ENCODE results near the gene ENG.

The ENG gene

DNA sequence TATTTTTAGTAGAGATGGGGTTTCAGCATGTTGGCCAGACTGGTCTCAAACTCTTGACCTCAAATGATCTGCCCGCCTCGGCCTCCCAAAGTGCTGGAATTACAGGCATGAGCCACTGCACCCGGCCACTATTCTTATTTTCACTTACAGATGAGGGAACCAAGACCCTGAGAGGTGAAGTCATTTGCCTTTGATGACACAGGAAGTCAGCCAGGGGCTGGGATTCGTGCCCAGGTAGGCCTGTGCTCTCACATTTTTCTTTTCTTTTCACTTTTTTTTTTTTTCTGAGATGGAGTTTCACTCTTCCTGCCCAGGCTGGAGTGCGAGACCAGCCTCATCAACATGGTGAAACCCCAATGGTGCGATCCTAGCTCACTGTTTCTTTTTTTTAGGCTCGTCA lies 22.2 kb downstream of the ENG start:
- TF ChIP-seq, protein P1, sequence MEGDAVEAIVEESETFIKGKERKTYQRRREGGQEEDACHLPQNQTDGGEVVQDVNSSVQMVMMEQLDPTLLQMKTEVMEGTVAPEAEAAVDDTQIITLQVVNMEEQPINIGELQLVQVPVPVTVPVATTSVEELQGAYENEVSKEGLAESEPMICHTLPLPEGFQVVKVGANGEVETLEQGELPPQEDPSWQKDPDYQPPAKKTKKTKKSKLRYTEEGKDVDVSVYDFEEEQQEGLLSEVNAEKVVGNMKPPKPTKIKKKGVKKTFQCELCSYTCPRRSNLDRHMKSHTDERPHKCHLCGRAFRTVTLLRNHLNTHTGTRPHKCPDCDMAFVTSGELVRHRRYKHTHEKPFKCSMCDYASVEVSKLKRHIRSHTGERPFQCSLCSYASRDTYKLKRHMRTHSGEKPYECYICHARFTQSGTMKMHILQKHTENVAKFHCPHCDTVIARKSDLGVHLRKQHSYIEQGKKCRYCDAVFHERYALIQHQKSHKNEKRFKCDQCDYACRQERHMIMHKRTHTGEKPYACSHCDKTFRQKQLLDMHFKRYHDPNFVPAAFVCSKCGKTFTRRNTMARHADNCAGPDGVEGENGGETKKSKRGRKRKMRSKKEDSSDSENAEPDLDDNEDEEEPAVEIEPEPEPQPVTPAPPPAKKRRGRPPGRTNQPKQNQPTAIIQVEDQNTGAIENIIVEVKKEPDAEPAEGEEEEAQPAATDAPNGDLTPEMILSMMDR (IDR thresholded peaks at IDR 0.05; ENCODE audit: borderline replicate concordance, control extremely low read depth, extremely low read depth, insufficient read depth, missing control alignments): no peak
- no peak for DNase-seq (ENCODE audit: low spot score)
- in situ Hi-C loops (cut with MboI; ENCODE audit: low sequenced_read_pairs, unreplicated experiment): no loop called here

- in situ Hi-C loops (cut with MboI; ENCODE audit: low sequenced_read_pairs, unreplicated experiment): no loop called here
- DNase-seq (ENCODE audit: low spot score): no peak
- TF ChIP-seq, protein P1 (IDR thresholded peaks at IDR 0.05; ENCODE audit: borderline replicate concordance, control extremely low read depth, extremely low read depth, insufficient read depth, missing control alignments): no peak
Observed at GRCh38 chr9:127829205-127829906, 25.1 kb downstream of the ENG start.

- no peak for DNase-seq (ENCODE audit: low spot score)
- in situ Hi-C loops (cut with MboI; ENCODE audit: low sequenced_read_pairs, unreplicated experiment): no loop called here
- TF ChIP-seq, protein P1 (IDR thresholded peaks at IDR 0.05; ENCODE audit: borderline replicate concordance, control extremely low read depth, extremely low read depth, insufficient read depth, missing control alignments): no peak
Observed at GRCh38 chr9:127828262-127829031, 26.0 kb downstream of the ENG start.

DNA sequence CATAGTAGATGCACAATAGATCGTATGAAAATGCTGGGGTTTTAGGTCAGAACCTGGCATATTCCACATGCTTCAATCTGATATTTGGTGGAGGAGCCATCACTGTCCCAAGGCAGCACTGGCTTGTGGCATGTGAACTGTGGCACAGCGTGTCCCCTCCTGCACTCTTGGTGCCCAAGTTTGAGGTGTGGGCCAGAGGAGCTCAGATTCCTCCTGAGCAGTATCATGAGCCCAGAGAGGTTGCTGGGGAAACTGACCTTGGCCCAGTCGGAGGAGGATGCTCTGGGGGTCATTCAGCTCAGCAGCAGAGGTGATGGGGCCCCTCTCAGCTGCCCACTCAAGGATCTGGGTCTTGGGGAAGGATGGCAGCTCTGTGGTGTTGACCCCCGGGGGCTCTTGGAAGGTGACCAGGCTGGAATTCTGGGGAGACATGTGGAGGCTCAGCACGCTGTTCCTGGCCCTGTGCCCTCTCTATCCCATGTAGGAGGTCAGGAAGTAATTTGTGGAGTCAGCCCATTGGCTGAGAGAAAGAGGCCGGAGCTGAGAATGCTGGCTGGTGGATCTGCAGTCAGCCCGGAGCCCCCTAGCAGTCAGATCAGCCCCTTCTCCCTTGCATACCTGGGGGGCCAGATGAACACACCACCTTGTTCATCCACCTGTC lies 28.1 kb downstream of the ENG start:
- in situ Hi-C loops (cut with MboI; ENCODE audit: low sequenced_read_pairs, unreplicated experiment): no loop called here
- TF ChIP-seq, protein P1 (IDR thresholded peaks at IDR 0.05; ENCODE audit: borderline replicate concordance, control extremely low read depth, extremely low read depth, insufficient read depth, missing control alignments): no peak
- DNase-seq (ENCODE audit: low spot score): no peak

DNA sequence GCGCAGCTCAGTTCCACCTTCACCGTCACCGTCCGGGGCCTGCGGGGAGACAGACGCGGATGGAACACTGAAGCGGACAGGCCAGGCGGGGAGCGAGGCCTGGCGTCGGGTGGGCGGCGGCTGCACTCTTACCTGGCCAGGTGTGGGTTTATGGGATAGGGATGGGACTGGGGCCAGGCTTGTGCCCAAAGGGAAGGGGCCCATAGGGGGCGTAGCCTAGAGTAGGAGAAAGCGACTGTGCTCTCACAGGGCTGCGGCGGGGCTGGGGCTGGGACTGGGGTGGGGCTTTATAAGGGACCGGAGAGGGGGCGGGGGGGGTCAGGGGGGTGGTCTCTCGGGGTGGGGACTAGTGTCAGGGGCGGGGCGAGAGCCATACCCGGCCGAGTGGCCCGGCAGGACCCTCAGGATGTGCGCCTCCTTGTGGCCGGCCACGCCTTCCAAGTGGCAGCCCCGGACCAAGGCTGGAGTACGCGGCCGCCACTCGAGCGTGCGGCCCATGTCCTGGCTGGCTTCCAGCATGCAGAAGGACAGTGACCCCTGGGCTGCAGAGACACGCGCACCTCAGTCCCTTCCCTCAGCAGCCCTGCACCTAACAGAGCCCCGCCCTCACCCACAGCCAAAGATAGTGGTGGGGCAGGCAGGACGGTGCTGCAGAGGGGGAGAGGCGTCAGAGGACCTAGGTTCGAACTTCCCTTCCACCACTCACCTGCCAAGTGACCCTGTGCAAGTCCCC lies 29.0 kb downstream of the ENG start:
- in situ Hi-C loops (cut with MboI; ENCODE audit: low sequenced_read_pairs, unreplicated experiment): no loop called here
- no peak for DNase-seq (ENCODE audit: low spot score)
- TF ChIP-seq, protein P1 (IDR thresholded peaks at IDR 0.05; ENCODE audit: borderline replicate concordance, control extremely low read depth, extremely low read depth, insufficient read depth, missing control alignments): peak; percentile 8

DNA sequence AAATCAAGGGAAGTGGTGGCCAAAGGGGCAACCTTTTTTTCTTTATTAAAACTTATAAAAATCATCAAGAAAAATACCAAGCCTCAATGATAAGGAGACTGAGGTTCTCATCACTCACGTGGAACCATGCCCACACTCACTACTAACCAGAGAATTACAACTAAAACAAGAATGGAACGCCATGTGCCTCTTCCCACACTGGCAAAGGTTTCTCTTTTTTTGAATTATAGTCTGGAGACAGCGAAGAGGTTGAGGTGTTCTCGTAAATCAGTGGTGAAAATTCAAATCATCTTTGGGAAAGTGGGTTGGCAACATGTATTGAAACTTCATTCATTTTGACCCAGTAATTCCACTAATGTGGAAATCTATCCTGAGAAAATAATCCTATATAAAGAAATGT lies 32.4 kb downstream of the ENG start:
- TF ChIP-seq, protein P1 (IDR thresholded peaks at IDR 0.05; ENCODE audit: borderline replicate concordance, control extremely low read depth, extremely low read depth, insufficient read depth, missing control alignments): no peak
- no peak for DNase-seq (ENCODE audit: low spot score)
- in situ Hi-C loops (cut with MboI; ENCODE audit: low sequenced_read_pairs, unreplicated experiment): no loop called here

All from GM13976 (cell line).